Keratinocyte (primary cell): ENCODE results near the gene HSH2D.

ENCODE experiments used
- EZH2 ChIP-seq: IDR thresholded peaks from one replicate; pipeline ENCODE4 v1.6.1; 2012; ENCODE audit warnings: inconsistent platforms, mild to moderate bottlenecking, low read length, moderate library complexity
- TF ChIP-seq, protein P1 (sequence below), 3 experiments: IDR thresholded peaks in 1 of 3; conservative IDR thresholded peaks in 1 of 3; optimal IDR thresholded peaks in 1 of 3; 2 replicates in 2 of 3; 3 replicates in 1 of 3; pipeline versions ENCODE3 to v1.5.1; 2011; ENCODE audit warnings: low read length in 3 of 3, mild to moderate bottlenecking in 3 of 3, moderate library complexity in 2 of 3, control low read depth in 1 of 3, inconsistent platforms in 1 of 3; ENCODE audit not compliant: insufficient read depth in 2 of 3; ENCODE audit errors: extremely low read depth in 1 of 3

GRCh38 chr19:16197188-16197621 is 53.7 kb downstream of the HSH2D start:
- TF ChIP-seq, protein P1, sequence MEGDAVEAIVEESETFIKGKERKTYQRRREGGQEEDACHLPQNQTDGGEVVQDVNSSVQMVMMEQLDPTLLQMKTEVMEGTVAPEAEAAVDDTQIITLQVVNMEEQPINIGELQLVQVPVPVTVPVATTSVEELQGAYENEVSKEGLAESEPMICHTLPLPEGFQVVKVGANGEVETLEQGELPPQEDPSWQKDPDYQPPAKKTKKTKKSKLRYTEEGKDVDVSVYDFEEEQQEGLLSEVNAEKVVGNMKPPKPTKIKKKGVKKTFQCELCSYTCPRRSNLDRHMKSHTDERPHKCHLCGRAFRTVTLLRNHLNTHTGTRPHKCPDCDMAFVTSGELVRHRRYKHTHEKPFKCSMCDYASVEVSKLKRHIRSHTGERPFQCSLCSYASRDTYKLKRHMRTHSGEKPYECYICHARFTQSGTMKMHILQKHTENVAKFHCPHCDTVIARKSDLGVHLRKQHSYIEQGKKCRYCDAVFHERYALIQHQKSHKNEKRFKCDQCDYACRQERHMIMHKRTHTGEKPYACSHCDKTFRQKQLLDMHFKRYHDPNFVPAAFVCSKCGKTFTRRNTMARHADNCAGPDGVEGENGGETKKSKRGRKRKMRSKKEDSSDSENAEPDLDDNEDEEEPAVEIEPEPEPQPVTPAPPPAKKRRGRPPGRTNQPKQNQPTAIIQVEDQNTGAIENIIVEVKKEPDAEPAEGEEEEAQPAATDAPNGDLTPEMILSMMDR (optimal IDR thresholded peaks at IDR 0.05 in 1 of 3, IDR thresholded peaks at IDR 0.05 in 1 of 3, conservative IDR thresholded peaks at IDR 0.05 in 1 of 3; ENCODE audit: extremely low read depth in 1 of 3, insufficient read depth in 2 of 3, low read length in 3 of 3): no peak
- TF ChIP-seq EZH2: no peak
